HUES6 (cell line): ENCODE data around the gene GNA14.

Experiments
- H3K27ac ChIP-seq: 2 replicates; pipeline ENCODE4 v1.7.0; 2013; ENCODE audit warnings: low read depth, mild to moderate bottlenecking, low read length, inconsistent platforms
- H3K27me3 ChIP-seq: 2 replicates; pipeline ENCODE4 v1.6.1; 2013; ENCODE audit warnings: low read length; ENCODE audit not compliant: control insufficient read depth, insufficient read depth
- H3K36me3 ChIP-seq: 2 replicates; pipeline ENCODE4 v1.6.1; 2013; ENCODE audit warnings: low read length; ENCODE audit not compliant: control insufficient read depth, insufficient read depth
- H3K4me1 ChIP-seq: 2 replicates; pipeline ENCODE4 v1.6.1; 2013; ENCODE audit warnings: low read length; ENCODE audit not compliant: control insufficient read depth, insufficient read depth
- H3K4me3 ChIP-seq: 2 replicates; pipeline ENCODE4 v1.5.1; 2013; ENCODE audit warnings: low read depth, low read length
- H3K9ac ChIP-seq: one replicate; pipeline ENCODE4 v1.6.1; 2013; ENCODE audit warnings: mild to moderate bottlenecking, low read length
- H3K9me3 ChIP-seq: 2 replicates; pipeline ENCODE4 v1.6.1; 2013; ENCODE audit warnings: low read depth, low read length; ENCODE audit not compliant: control insufficient read depth, insufficient read depth

GNA14 gene

DNA sequence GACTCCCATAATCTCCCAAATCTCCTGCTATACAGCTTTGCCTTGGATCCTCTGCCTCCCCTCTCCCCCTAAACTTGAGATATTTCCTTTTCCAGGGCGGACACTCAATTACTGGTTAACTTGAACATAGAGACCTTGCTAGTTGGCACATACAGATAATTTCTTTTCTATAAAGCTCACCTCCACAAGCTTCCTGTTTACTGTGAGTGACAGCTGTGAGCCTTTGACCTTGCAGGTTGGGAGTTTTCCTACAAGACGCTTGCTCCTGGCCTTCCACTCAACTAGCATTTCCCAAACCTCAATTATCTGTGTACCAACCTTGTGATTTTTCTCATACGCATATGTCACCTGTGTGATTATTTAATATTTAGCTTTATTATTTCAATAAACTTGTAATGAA lies 114.5 kb downstream of the GNA14 start:
- Histone ChIP-seq H3K27ac (peak overlapping the region; percentile 79), H3K9me3 (no peaks in the 10 kb centered on the region; the same call in 1 of the 2 replicates), H3K4me3 (no peak overlapping the region), H3K4me1 (peaks cover 30% of the 10 kb centered on the region), H3K9ac (peak overlapping the region; percentile 19), H3K36me3 (no peaks in the 10 kb centered on the region), H3K27me3 (no peaks in the 10 kb centered on the region)

DNA sequence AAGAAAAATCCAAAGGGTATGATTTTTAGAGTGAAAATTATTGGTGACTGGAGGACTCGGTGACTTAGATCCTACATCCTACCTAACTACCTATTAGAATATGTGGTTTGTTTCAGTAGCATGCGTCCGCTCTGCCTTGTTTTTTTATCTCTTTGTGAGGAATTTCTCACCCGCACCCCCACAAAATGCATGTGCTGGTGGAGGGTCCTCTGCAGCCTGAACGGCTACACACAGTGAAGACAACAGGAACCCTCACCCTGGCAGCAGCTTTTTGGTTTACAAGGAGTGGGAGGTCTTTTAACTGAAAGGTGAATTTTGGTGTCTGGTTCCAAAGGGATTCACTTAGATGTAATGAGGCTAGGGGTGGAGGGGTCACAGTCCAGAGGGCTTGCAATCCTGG lies 115.5 kb downstream of the GNA14 start:
- Histone ChIP-seq H3K4me1 (peaks cover 30% of the 10 kb centered on the region), H3K9me3 (no peaks in the 10 kb centered on the region; the same call in 1 of the 2 replicates), H3K36me3 (no peaks in the 10 kb centered on the region), H3K27ac (no peak overlapping the region), H3K4me3 (no peak overlapping the region), H3K27me3 (no peaks in the 10 kb centered on the region), H3K9ac (no peak overlapping the region)

DNA sequence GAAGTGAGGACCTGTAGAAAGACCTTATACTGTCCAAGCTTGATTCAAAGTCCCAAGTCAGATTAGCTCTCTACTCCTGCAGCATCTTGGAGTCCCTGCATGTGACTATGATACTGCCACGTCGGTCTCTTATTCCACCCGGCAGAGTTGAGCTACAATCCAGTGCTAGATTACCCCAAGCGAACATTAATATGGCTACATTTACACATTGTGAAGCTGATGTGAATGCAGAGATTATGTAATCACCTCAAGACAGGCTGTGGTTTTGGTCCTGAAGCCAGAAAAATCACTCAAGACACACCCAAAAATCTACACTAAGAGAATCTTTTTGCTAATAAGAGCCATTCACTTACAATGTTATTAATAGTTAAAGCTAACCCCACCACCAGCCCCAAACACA lies 116.7 kb downstream of the GNA14 start:
- Histone ChIP-seq H3K36me3 (no peaks in the 10 kb centered on the region), H3K27me3 (no peaks in the 10 kb centered on the region), H3K9me3 (no peaks in the 10 kb centered on the region; the same call in 1 of the 2 replicates), H3K4me3 (no peak overlapping the region), H3K4me1 (peaks cover 30% of the 10 kb centered on the region), H3K9ac (no peak overlapping the region), H3K27ac (no peak overlapping the region)

DNA sequence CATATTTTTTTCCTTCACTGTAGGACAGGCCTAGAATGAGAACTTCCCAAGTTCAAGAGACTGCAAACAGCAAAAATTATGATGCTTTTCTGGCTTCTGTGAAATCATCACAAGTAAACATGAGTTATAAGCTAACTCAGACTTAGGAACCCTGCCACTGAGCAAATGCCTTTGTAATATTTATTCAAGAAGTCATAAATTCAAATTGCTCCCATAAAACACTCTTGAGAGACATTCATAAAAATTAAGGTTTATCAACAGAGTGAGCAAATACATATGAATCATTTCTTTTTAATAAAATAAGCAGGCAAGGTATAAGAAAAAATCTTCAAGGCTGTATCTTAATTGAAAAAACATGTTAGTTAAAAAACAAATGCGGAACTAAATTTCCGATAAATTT lies 124.2 kb downstream of the GNA14 start:
- Histone ChIP-seq H3K9me3 (0 out of 2 replicates have a peak, but pooled peaks cover 4% of the 10 kb centered on the region), H3K27me3 (no peaks in the 10 kb centered on the region), H3K27ac (no peak overlapping the region), H3K9ac (no peak overlapping the region), H3K4me3 (no peak overlapping the region), H3K4me1 (no peaks in the 10 kb centered on the region), H3K36me3 (no peaks in the 10 kb centered on the region)

DNA sequence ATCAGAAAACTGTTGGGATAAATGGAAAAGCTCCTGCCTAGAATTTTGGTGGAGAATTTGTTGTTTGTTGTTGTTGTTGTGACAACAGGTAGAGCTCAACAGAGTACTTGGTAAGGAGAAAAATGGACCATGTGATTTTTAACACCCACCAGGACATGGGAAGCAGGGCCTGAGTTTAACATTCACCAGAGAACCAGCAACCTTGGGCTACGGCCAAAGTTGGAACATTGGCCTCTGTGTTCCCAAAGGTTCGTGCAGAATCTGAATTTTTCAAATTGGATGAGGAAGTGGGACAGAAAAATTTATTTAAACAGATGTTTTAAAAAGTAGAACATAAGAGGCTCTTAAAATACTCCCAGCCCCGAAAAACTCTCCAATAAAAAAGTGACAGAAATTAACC lies 127.0 kb downstream of the GNA14 start:
- H3K27me3 ChIP-seq = no peaks in the 10 kb centered on the region
- H3K36me3 ChIP-seq = no peaks in the 10 kb centered on the region
- H3K9me3 ChIP-seq = 0 out of 2 replicates have a peak, but pooled peaks cover 4% of the 10 kb centered on the region
- H3K4me3 ChIP-seq = no peak overlapping the region
- no peak overlapping the region for H3K27ac ChIP-seq
- no peak overlapping the region for H3K9ac ChIP-seq
- no peaks in the 10 kb centered on the region for H3K4me1 ChIP-seq

DNA sequence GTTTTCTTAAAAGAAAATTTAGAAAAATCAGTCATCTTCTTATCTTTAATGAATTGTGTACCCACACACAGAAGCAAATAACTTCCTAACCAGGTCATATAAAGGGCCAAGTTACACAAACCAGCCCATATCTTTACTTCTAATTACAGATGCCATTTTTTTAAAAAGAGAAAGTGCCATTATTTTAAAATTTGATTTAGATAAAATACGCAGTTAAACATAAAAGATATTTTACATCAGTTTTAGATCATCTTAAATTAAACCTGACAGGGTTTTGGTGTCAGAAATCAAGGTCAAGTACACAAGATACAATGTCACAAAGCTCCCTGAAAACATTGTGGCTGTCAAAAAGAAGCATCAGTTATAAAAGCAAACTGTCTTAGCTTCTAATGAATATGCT lies 129.4 kb downstream of the GNA14 start:
- no peak overlapping the region for H3K9ac ChIP-seq
- H3K4me3 ChIP-seq = no peak overlapping the region
- no peaks in the 10 kb centered on the region for H3K27me3 ChIP-seq
- H3K9me3 ChIP-seq = 0 out of 2 replicates have a peak, but pooled peaks cover 4% of the 10 kb centered on the region
- H3K4me1 ChIP-seq = no peaks in the 10 kb centered on the region
- no peaks in the 10 kb centered on the region for H3K36me3 ChIP-seq
- H3K27ac ChIP-seq = no peak overlapping the region

DNA sequence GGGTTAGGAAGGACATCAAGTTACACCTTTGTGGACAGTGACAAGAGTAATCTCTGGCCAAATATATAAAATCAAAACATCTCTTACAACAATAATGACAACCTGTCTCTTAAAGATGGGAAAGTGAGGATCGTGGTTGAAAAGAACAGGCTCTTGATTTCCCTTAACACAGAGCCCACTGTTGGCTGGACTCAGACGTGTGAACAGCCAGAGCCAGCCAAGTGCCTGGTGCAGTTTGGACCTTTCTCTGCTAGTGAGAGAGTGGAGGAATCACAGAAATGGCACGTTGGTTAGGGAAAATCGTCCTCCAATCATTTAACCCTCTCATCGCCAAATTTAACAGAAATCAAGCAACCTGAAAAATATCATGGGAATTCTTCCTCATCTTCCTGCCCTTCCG lies 131.3 kb downstream of the GNA14 start:
- H3K4me3 ChIP-seq = no peak overlapping the region
- no peaks in the 10 kb centered on the region for H3K9me3 ChIP-seq
- no peaks in the 10 kb centered on the region for H3K36me3 ChIP-seq
- H3K27me3 ChIP-seq = no peaks in the 10 kb centered on the region
- no peak overlapping the region for H3K9ac ChIP-seq
- H3K4me1 ChIP-seq = no peaks in the 10 kb centered on the region
- H3K27ac ChIP-seq = no peak overlapping the region

DNA sequence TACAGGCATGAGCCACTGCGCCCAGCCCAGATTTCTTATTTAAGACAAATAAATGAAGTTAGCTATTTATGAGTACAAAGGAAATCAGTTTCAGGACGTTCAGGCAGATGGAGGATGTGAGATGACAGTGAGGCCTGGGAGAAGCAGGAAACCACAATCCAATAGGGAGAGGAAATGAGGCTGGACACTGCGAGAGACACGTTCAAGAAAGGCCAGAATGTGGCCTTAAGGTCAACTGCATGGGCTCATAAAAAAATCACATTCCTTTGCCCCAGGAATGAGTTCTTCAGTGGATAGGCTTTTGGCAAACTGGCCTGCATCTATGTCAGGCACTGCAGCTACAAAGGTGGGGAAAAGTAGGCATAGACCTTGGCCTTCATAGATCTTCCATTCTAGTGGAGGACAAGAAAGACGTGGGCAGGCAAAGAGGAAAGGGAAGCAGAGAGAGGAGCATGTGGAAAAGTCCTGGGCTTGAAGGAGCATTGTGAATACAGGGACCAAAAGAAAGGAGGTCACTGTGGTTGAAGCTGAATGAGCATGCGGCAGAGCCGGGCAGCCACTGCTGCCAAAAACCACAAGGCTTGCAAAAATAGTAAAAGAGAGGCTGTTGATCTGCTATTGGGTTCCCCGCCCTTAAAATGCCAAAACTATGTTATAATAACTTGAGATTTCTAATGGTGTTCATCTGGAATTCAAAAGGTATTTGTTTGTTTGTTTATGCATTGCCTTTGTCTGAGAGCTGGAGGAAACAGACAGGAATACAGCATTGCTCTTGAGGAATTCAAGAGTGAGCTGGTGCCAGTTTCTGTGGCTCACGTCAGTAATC lies 133.0 kb downstream of the GNA14 start:
- no peaks in the 10 kb centered on the region for H3K27me3 ChIP-seq
- H3K4me1 ChIP-seq = peaks cover 3% of the 10 kb centered on the region; the same call in 1 of the 2 replicates
- H3K36me3 ChIP-seq = no peaks in the 10 kb centered on the region
- no peak overlapping the region for H3K9ac ChIP-seq
- H3K9me3 ChIP-seq = no peaks in the 10 kb centered on the region
- H3K27ac ChIP-seq = no peak overlapping the region
- H3K4me3 ChIP-seq = no peak overlapping the region

DNA sequence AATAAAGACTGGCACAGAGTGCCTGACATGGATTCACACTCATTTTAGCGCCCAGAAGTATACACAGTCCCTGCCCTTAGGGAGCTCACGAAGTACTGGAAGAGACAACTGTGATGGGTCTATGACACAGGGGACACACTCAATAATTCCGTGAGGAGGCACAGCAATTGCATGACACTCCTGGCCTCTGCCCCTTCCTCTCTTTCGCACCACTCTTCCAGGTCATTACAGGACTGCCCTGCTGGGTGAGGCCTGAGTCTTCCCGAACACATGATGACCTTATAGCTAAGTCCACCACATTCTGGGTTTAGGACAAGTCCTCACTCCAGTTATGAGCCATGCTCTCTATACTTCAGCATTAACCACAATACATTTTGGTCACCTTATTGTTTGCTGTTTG lies 134.7 kb downstream of the GNA14 start:
- Histone ChIP-seq H3K27me3 (no peaks in the 10 kb centered on the region), H3K9ac (no peak overlapping the region), H3K4me1 (peaks cover 3% of the 10 kb centered on the region; the same call in 1 of the 2 replicates), H3K9me3 (no peaks in the 10 kb centered on the region), H3K4me3 (no peak overlapping the region), H3K36me3 (no peaks in the 10 kb centered on the region), H3K27ac (no peak overlapping the region)

DNA sequence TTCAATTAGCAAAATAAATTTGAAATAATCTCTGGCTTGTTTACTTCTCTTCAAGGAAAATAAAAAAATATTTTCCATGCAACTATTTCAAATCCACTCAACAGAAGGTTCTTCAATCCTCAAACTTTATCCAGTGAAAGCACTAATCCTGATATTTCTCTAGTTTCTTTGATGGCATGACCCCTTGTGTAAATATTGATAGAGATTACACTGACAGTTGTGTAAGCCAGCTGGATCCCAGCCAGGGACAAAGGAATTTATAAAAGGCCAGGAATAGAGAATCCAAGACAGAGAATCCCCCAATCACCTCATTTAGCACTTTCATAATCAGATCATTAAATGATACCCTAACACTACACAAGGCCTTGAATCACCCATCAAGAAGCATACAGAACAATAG lies 135.2 kb downstream of the GNA14 start:
- H3K27me3 ChIP-seq = no peaks in the 10 kb centered on the region
- H3K9ac ChIP-seq = no peak overlapping the region
- no peaks in the 10 kb centered on the region for H3K36me3 ChIP-seq
- H3K27ac ChIP-seq = no peak overlapping the region
- peaks cover 3% of the 10 kb centered on the region; the same call in 1 of the 2 replicates for H3K4me1 ChIP-seq
- H3K9me3 ChIP-seq = no peaks in the 10 kb centered on the region
- H3K4me3 ChIP-seq = no peak overlapping the region

DNA sequence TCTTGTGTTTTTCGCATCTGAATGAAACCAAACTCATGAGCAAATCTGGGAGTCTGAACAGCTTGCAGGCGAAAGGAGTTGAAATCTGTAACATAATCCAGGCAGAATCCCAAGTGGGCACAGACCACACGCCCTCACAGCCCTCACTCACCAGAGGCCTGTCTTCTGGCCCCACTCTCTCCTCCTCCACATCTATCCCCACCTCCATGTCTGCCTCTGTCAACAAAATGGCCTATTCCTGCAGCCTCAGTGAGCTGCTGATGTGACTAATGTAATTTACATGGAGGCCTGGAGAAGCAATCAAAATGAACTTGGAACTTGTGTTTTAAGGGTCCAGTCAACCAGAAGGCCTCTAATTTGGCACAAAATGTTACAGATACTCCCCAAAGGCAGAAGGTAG lies 136.6 kb downstream of the GNA14 start:
- Histone ChIP-seq H3K27ac (no peak overlapping the region), H3K9me3 (no peaks in the 10 kb centered on the region), H3K27me3 (no peaks in the 10 kb centered on the region), H3K4me3 (no peak overlapping the region), H3K4me1 (peaks cover 3% of the 10 kb centered on the region; the same call in 1 of the 2 replicates), H3K9ac (no peak overlapping the region), H3K36me3 (no peaks in the 10 kb centered on the region)
